GM12872 (cell line): ENCODE data around the gene CXCL17.

Source experiments
- TF ChIP-seq, protein P1 (sequence below): IDR thresholded peaks from 3 replicates; pipeline ENCODE4 v1.5.1; 2011; ENCODE audit warnings: low read depth, mild to moderate bottlenecking, low read length, moderate library complexity; ENCODE audit not compliant: insufficient read depth

Gene CXCL17

DNA sequence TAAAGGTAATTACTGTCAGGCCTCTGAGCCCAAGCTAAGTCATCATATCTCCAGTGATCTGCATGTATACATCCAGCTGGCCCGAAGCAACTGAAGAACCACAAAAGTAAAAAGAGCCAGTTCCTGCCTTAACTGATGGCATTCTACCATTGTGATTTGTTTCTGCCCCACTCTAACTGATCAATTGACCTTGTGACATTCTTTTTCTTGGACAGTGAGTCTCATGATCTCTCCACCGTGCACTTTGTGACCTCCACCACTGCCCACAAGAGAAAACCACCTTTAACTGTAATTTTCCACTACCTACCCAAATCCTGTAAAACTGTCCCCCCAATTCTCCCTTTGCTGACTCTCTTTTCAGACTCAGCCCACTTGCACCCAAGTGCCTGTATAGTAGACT is 17.2 kb upstream of the CXCL17 start:
- TF ChIP-seq, protein P1, sequence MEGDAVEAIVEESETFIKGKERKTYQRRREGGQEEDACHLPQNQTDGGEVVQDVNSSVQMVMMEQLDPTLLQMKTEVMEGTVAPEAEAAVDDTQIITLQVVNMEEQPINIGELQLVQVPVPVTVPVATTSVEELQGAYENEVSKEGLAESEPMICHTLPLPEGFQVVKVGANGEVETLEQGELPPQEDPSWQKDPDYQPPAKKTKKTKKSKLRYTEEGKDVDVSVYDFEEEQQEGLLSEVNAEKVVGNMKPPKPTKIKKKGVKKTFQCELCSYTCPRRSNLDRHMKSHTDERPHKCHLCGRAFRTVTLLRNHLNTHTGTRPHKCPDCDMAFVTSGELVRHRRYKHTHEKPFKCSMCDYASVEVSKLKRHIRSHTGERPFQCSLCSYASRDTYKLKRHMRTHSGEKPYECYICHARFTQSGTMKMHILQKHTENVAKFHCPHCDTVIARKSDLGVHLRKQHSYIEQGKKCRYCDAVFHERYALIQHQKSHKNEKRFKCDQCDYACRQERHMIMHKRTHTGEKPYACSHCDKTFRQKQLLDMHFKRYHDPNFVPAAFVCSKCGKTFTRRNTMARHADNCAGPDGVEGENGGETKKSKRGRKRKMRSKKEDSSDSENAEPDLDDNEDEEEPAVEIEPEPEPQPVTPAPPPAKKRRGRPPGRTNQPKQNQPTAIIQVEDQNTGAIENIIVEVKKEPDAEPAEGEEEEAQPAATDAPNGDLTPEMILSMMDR, result no peak

DNA sequence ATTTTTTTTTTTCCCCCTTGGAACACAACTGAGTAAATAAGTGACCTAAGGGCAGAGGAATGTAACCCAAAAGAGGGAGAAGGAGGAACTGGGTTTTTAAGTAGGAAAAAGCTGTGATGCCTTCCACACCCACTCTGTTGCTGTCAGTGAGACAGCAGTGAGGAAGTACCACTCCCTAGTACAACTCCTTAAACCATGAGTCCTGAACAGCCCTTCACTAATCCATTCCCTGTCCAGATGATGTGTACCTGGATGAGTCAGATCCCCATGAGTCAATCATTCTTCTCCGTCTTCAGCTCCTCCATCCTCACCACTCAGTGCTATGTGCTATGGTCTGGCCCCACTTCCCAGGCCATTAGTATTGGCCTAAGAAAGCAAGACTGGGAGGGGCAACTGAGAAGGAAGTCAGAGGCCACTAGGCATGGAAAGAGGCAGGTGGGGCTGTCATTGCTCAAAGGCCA is 12.9 kb upstream of the CXCL17 start:
- TF ChIP-seq, protein P1, result no peak

DNA sequence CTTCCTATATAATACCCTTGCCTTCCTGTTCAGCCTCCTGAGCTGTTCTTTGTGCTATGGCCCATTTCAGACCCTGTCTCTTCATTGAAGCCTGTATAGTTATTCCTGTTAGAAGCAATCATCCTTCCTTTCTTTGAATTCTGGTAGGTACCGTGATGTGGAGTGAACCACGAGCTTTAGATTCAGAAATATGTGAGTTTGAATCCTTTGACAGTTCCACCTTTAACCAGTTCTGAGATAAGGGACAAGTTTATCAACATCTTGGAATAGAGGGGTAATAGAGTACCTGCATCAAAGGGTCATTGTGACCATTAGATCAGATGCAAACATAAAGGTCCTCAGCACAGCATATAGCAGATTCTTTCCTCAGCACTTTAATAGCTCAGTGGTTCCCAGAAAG is 12.3 kb upstream of the CXCL17 start:
- TF ChIP-seq, protein P1, result no peak

DNA sequence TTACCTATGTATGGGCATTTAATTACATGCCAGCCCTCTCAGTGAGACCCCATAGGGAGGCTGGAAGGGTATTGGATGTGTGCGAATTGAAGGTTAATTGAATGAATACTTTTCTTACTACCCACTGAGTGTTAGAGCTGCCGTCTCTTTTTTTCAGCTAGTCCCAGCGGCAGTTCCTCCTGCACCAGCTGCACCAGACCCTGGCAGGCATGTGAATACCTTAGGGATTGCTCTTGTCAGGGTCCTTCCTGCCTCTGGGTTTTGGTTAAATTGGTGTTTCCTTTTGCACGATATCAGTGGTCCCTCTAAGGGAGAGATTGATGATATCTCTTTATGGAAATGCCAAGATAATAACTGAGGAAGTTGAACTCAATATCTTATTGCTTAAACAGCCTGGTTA is 9.8 kb upstream of the CXCL17 start:
- TF ChIP-seq, protein P1, result no peak

DNA sequence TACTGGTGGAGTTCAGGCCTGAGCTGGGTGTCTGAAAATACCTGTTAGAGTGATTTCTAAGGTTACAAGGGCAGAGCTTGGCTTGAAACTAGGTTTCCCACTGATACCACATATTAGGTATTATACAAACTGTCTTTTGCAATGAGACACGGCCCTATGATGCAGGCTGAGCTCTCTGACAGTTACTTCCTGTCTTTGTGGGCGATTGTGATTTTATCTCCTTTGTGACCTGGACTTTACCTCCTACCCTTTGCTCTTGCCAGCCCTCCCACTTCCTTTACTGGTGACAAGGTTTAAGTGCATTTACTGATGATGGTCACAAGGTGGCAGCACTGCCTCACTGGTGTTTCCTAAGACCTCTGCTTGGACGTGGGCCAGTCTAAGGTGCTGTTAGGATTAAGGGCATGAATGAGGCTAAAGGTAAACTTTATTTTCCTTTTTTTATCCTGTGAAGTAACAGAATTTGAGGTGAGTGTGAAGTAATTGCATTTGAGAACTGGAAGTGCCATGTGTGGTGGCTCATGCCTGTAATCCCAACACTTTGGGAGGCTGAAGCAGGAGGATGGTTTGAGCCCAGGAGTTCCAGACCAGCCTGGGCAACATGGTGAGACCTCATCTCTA is 7.7 kb upstream of the CXCL17 start:
- TF ChIP-seq, protein P1, result peak; percentile 82

DNA sequence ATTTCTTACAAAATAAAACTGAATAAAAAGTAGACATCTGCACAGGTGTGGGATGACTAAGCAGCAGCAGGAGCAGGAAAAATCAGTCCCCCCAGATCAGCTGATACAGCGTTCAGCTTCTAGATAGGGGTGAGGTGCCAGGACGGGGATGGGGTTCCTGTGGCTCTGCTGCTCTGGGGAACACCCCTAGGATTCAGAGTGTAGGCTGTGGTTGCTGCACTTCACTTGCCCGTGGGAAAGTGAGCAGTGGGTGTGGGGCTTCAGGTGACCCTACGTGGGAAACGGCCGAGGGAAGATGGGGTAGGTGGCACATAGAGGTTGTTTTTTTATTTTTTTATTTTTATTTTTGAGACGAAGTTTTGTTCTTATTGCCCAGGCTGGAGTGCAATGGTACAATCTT is 3.2 kb upstream of the CXCL17 start:
- TF ChIP-seq, protein P1, result no peak

DNA sequence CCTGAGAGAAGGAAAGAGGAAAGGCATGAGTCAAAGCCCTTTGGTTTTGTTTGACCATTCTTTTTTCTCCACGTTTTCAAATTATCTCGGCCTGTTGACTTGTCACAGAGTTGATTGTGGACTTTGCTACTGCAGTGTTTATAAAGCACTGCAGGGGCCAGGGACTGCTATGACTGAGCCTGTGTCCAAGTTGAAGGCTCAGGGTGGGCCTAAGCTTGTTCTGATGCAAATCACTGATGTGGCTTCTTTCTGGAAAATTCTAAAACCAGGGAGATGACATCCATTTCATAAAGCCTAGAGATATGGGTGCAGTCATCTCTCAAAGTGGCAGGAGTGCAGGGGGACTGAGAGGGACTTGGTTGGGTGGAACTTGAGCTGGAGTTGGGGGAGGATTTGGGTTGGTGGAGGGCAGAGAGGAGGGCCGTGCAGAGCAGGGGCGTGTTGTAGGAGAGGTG is 1.2 kb upstream of the CXCL17 start:
- TF ChIP-seq, protein P1, result no peak

DNA sequence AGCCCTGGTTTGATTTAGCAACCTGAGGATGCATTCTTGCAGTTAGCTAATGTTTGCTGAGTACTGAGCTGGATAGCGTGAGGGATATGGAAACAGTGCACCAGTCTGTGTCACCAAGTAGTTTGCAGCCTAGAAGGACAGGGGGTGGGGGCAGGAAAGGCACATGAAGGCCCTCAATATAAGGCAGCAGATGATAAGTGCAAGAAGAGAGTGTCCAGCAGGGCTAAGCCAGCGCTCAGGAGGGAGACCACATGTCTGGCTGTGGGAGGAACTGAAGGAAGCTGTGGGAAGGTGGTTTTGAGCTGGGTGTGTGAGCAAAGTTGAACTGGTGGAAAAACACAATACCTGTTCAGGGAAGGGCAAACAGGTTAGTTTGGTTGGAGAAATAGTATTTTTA is 1.7 kb downstream of the CXCL17 start:
- TF ChIP-seq, protein P1, result no peak
